ENCODE results near the gene SCLY. TPM values are rescaled to one million over a fixed set of nuclear protein-coding genes. Genes with fewer than 3 reads are reported as not detected.
"Not testable (repeated sequence)": the region's sequence is repeated elsewhere in the genome, so short reads cannot be mapped to it uniquely, and the experiment has no call there.

SCLY gene
- total RNA-seq, 1 experiment from 2014 or later = 20.5 TPM

DNA sequence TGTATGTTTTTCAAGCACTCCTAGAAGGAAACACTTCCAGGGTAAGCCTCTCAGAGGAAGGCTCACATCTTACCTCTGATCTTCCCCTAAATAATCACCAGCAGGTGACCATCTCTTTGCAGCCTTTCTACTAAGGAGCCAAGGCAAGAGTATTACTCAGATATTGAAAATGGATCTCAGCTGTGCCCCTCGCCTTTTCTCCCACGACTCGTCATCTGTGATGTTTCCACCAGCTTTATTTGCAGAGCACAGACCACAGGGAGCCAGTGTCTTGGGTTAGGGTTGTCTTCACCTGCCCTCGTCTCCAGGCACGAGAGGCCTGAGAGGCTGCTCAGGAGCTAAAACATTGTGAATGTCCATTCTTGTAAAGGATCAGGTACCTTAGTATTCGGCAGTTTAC lies 16.9 kb upstream of the SCLY start:
- no peaks in the 10 kb centered on the region for H3K4me1 ChIP-seq (ENCODE audit: low read length)
- no peak overlapping the region for H2AFZ ChIP-seq (ENCODE audit: low read length)
- no peak overlapping the region for H3K4me3 ChIP-seq (ENCODE audit: low read length)
- no peaks in the 10 kb centered on the region for H3K9me2 ChIP-seq (replicated peaks; ENCODE audit: insufficient read depth, low read length)
- no peaks in the 10 kb centered on the region for H3K9me3 ChIP-seq (ENCODE audit: low read length)
- H3K27me3 ChIP-seq (ENCODE audit: low read length) = no peaks in the 10 kb centered on the region
- H3K27ac ChIP-seq (ENCODE audit: low read length) = no peak overlapping the region
- H3K36me3 ChIP-seq (ENCODE audit: insufficient read depth, low read length) = no peaks in the 10 kb centered on the region; the same call in 1 of the 2 replicates
- H3K79me2 ChIP-seq (ENCODE audit: low read length) = no peaks in the 10 kb centered on the region
- H3K4me2 ChIP-seq (ENCODE audit: low read depth, low read length, poor library complexity, severe bottlenecking) = no peak overlapping the region
- DNase-seq = no peak
- H3K9ac ChIP-seq (ENCODE audit: low read length) = no peak overlapping the region
- no peaks in the 10 kb centered on the region for H4K20me1 ChIP-seq (ENCODE audit: insufficient read depth, low read depth, low read length)

DNA sequence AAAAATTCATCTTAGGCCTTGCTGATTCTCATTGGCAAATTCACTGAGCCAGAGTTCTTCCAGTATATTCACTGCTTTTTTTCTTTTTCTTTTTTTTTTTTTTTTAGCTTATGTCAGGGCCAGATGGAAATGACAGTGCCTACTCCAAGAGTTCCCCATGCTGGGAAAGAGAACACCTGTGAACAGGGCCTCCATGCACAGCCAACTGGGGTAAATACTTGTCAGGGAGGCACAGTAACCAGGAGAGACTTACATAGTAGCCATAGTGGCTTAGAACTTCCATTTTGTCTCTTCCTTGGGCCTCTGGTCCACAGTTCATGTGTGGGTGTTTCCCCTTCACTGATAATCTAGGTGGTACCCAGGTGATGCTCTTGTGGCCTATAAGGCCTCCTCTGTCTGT lies 15.2 kb upstream of the SCLY start:
- H3K9ac ChIP-seq (ENCODE audit: low read length) = no peak overlapping the region
- H2AFZ ChIP-seq (ENCODE audit: low read length) = no peak overlapping the region
- no peak for DNase-seq
- no peak overlapping the region for H3K27ac ChIP-seq (ENCODE audit: low read length)
- no peaks in the 10 kb centered on the region for H4K20me1 ChIP-seq (ENCODE audit: insufficient read depth, low read depth, low read length)
- H3K9me3 ChIP-seq (ENCODE audit: low read length) = no peaks in the 10 kb centered on the region
- no peak overlapping the region for H3K4me2 ChIP-seq (ENCODE audit: low read depth, low read length, poor library complexity, severe bottlenecking)
- no peaks in the 10 kb centered on the region for H3K79me2 ChIP-seq (ENCODE audit: low read length)
- no peaks in the 10 kb centered on the region for H3K9me2 ChIP-seq (replicated peaks; ENCODE audit: insufficient read depth, low read length)
- no peaks in the 10 kb centered on the region; the same call in 1 of the 2 replicates for H3K36me3 ChIP-seq (ENCODE audit: insufficient read depth, low read length)
- H3K4me3 ChIP-seq (ENCODE audit: low read length) = no peak overlapping the region
- H3K4me1 ChIP-seq (ENCODE audit: low read length) = no peaks in the 10 kb centered on the region
- no peaks in the 10 kb centered on the region for H3K27me3 ChIP-seq (ENCODE audit: low read length)

DNA sequence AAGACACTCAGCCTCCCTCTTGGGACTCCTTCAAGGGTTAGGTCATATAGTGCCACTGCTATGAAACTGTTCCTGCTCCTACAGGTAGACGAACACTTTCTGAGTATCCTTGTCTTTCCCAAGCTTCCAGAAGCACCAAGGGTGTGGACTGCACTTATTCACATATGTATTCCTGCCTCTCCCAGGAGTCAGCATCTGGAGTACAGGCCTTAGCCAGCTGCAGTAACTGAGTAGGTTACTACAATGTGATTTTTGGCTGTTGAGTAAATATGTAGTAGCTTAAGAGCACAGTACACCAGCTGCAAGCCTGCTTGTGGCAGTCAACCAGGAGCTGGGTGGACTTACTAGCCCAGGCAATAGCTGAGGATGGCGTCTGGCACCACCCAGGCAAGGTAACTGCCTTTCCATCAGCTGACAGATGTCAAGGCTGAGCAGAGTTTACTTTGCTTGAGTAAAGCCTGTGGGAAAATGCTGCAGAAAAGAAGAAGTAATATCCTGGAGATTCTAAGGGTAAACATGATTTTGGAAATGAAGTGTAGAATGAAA lies 14.0 kb upstream of the SCLY start:
- Histone ChIP-seq H3K9me3 (ENCODE audit: low read length) (no peaks in the 10 kb centered on the region), H3K4me1 (ENCODE audit: low read length) (no peaks in the 10 kb centered on the region), H3K9me2 (replicated peaks; ENCODE audit: insufficient read depth, low read length) (no peaks in the 10 kb centered on the region), H3K9ac (ENCODE audit: low read length) (no peak overlapping the region), H3K27ac (ENCODE audit: low read length) (no peak overlapping the region), H3K4me3 (ENCODE audit: low read length) (no peak overlapping the region), H3K27me3 (ENCODE audit: low read length) (no peaks in the 10 kb centered on the region), H2AFZ (ENCODE audit: low read length) (no peak overlapping the region), H3K36me3 (ENCODE audit: insufficient read depth, low read length) (no peaks in the 10 kb centered on the region; the same call in 1 of the 2 replicates), H3K79me2 (ENCODE audit: low read length) (no peaks in the 10 kb centered on the region), H4K20me1 (ENCODE audit: insufficient read depth, low read depth, low read length) (no peaks in the 10 kb centered on the region), H3K4me2 (ENCODE audit: low read depth, low read length, poor library complexity, severe bottlenecking) (no peak overlapping the region)
- DNase-seq = no peak

DNA sequence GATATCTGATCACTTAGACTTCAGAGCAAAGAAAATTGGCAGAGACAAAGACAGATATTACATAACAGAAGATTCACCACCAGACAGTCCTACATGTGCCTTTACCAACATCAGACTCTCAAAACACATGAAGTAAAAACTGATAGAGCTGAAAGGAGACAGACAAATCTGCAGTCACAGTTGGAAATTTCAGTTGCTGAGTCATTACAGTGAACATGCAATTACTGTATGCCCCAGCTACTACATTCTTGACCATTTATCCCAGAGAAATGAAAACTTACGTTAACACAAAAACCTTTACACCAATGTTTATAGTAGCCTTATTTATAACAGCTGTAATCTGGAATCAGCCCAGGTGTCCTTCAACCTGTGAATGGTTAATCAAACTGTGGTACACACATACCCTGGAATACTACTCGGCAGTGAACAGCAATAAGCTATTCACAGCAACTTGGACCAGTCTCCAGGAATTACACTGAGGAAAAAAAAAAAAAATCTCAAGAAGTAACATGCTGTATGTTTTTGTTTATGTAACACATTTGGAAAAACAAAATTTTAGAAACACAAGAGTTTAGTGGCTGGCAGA lies 7.5 kb upstream of the SCLY start:
- Histone ChIP-seq H3K4me3 (ENCODE audit: low read length) (no peak overlapping the region), H4K20me1 (ENCODE audit: insufficient read depth, low read depth, low read length) (no peaks in the 10 kb centered on the region), H3K36me3 (ENCODE audit: insufficient read depth, low read length) (no peaks in the 10 kb centered on the region), H3K4me1 (ENCODE audit: low read length) (no peaks in the 10 kb centered on the region), H3K4me2 (ENCODE audit: low read depth, low read length, poor library complexity, severe bottlenecking) (no peak overlapping the region), H3K79me2 (ENCODE audit: low read length) (no peaks in the 10 kb centered on the region), H3K9me3 (ENCODE audit: low read length) (no peaks in the 10 kb centered on the region), H3K9ac (ENCODE audit: low read length) (no peak overlapping the region), H3K9me2 (replicated peaks; ENCODE audit: insufficient read depth, low read length) (no peaks in the 10 kb centered on the region), H3K27ac (ENCODE audit: low read length) (no peak overlapping the region), H3K27me3 (ENCODE audit: low read length) (no peaks in the 10 kb centered on the region), H2AFZ (ENCODE audit: low read length) (no peak overlapping the region)
- no peak for DNase-seq

DNA sequence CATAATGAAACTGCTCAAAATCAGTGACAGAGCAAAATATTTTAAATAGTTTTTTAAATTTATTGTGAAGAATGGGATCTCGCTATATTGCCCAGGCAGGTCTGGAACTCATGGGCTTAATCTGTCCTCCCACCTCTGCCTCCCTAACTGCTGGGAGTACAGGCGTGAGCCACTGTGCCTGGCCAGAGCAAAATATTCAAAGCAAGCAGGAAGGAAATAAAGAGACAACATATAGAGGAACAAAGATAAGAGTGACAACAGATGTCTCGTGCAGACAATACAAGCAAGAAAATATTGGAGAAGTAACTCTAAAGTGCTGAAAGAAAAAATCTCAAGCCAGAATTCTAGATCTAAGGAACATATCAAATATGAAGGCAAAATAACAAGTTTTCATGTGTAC lies 5.0 kb upstream of the SCLY start:
- Histone ChIP-seq H2AFZ (ENCODE audit: low read length) (no peak overlapping the region), H3K36me3 (ENCODE audit: insufficient read depth, low read length) (no peaks in the 10 kb centered on the region), H3K27ac (ENCODE audit: low read length) (no peak overlapping the region), H3K9ac (ENCODE audit: low read length) (no peak overlapping the region), H3K4me1 (ENCODE audit: low read length) (peaks cover 8% of the 10 kb centered on the region), H3K4me2 (ENCODE audit: low read depth, low read length, poor library complexity, severe bottlenecking) (no peak overlapping the region), H3K9me2 (replicated peaks; ENCODE audit: insufficient read depth, low read length) (no peaks in the 10 kb centered on the region), H3K79me2 (ENCODE audit: low read length) (peaks cover 6% of the 10 kb centered on the region; the same call in 1 of the 2 replicates), H3K4me3 (ENCODE audit: low read length) (no peak overlapping the region), H4K20me1 (ENCODE audit: insufficient read depth, low read depth, low read length) (no peaks in the 10 kb centered on the region), H3K27me3 (ENCODE audit: low read length) (no peaks in the 10 kb centered on the region), H3K9me3 (ENCODE audit: low read length) (no peaks in the 10 kb centered on the region)
- no peak for DNase-seq

DNA sequence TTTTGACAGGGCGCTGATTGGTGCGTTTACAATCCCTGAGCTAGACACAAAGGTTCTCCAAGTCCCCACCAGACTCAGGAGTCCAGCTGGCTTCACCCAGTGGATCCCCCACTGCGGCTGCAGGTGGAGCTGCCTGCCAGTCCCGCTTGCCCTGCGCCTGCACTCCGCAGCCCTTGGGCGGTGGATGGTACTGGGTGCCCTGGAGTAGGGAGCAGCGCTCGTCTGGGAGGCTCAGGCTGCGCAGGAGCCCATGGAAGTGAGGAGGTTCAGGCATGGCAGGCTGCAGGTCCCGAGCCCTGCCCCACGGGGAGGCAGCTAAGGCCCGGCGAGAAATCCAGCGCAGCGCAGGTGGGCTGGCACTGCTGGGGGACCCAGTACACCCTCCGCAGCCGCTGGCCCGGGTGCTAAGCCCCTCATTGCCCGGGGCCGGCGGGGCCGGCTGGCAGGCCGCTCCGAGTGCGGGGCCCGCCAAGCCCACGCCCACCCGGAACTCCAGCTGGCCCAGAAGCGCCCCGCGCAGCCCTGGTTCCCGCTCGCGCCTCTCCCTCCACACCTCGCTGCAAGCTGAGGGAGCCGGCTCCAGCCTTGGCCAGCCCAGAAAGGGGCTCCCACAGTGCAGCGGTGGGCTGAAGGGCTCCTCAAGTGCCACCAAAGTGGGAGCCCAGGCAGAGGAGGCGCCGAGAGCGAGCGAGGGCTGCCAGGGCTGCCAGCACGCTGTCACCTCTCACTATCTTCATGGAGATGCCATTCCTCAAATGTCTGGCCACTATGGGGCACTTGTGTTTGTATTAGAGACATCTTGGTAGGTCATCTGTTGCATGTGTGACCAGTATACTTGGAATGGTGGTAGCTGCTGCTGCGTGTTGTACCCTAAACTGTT lies 2.9 kb upstream of the SCLY start:
- H3K36me3 ChIP-seq (ENCODE audit: insufficient read depth, low read length); H3K4me2 ChIP-seq (ENCODE audit: low read depth, low read length, poor library complexity, severe bottlenecking): not testable (repeated sequence)

DNA sequence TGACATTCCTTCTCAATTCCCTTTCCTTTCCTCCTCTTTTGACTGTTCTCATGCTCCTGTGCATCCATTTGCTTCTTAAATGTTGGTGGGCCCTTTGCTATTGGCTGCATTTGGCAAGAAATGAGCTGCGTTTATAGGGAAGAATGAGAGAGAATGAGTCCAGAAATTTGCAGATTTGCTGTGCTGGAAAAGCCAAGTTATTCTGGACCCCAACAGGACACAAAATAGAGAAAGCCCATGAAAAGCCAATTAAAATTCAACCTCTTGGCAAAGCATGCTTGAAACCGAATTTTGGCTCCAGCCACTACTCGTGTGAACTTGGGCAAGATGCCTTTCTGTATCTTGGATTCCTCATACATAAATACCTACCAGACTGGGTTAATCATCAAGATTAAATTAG lies 1.3 kb upstream of the SCLY start:
- Histone ChIP-seq H3K4me3 (ENCODE audit: low read length) (peak overlapping the region; percentile 100), H3K4me1 (ENCODE audit: low read length) (peaks cover 21% of the 10 kb centered on the region), H3K9me3 (ENCODE audit: low read length) (no peaks in the 10 kb centered on the region), H3K79me2 (ENCODE audit: low read length) (peaks cover 41% of the 10 kb centered on the region), H2AFZ (ENCODE audit: low read length) (no peak overlapping the region), H3K9me2 (replicated peaks; ENCODE audit: insufficient read depth, low read length) (no peaks in the 10 kb centered on the region), H3K36me3 (ENCODE audit: insufficient read depth, low read length) (peaks cover 7% of the 10 kb centered on the region; the same call in 1 of the 2 replicates), H3K9ac (ENCODE audit: low read length) (peak overlapping the region; percentile 100), H3K27me3 (ENCODE audit: low read length) (no peaks in the 10 kb centered on the region), H4K20me1 (ENCODE audit: insufficient read depth, low read depth, low read length) (no peaks in the 10 kb centered on the region), H3K27ac (ENCODE audit: low read length) (no peak overlapping the region), H3K4me2 (ENCODE audit: low read depth, low read length, poor library complexity, severe bottlenecking) (peak overlapping the region; percentile 77)
- no peak for DNase-seq

More for the DNA sequence above, 2.9 kb upstream of the SCLY start:
- not testable (repeated sequence) for H2AFZ ChIP-seq (ENCODE audit: low read length); H3K4me3 ChIP-seq (ENCODE audit: low read length); H4K20me1 ChIP-seq (ENCODE audit: insufficient read depth, low read depth, low read length); H3K9ac ChIP-seq (ENCODE audit: low read length); H3K9me3 ChIP-seq (ENCODE audit: low read length); H3K27ac ChIP-seq (ENCODE audit: low read length); H3K27me3 ChIP-seq (ENCODE audit: low read length); H3K9me2 ChIP-seq (replicated peaks; ENCODE audit: insufficient read depth, low read length)
- DNase-seq = peak; percentile 48
- Histone ChIP-seq H3K4me1 (ENCODE audit: low read length) (peaks cover 21% of the 10 kb centered on the region), H3K79me2 (ENCODE audit: low read length) (peaks cover 25% of the 10 kb centered on the region)

DNA sequence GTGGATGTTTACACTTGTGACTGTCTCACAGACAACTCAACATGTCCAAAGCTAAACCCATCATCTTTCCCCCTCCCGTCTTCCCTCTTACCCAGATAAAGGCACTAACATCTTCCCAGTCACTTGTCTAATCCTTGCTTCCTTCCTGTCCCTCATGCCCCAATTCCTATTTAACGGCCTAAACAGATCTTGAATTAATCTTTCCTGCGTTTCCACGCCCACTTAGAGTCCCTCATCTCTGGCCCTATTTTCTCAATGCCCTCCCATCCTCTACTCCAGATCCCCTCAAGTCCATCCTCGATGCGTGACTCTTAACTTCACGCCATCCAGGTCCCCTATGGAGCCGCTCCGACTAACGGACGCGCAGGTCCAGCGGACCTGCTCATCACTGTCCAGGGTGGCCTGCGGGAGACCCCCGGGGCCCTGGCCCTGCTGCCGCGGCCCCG lies 682 bp upstream of the SCLY start:
- DNase-seq = no peak
- Histone ChIP-seq H3K9me3 (ENCODE audit: low read length) (no peaks in the 10 kb centered on the region), H3K4me2 (ENCODE audit: low read depth, low read length, poor library complexity, severe bottlenecking) (peak overlapping the region; percentile 77)

More for the DNA sequence above, 682 bp upstream of the SCLY start:
- H3K27me3 ChIP-seq (ENCODE audit: low read length) = no peaks in the 10 kb centered on the region
- H3K79me2 ChIP-seq (ENCODE audit: low read length) = peaks cover 47% of the 10 kb centered on the region
- peaks cover 21% of the 10 kb centered on the region for H3K4me1 ChIP-seq (ENCODE audit: low read length)
- H3K4me3 ChIP-seq (ENCODE audit: low read length) = peak overlapping the region; percentile 100
- no peaks in the 10 kb centered on the region for H4K20me1 ChIP-seq (ENCODE audit: insufficient read depth, low read depth, low read length)
- peak overlapping the region; percentile 51; the same call in 1 of the 2 replicates for H3K27ac ChIP-seq (ENCODE audit: low read length)
- H2AFZ ChIP-seq (ENCODE audit: low read length) = peak overlapping the region; percentile 83; the same call in 1 of the 2 replicates
- peak overlapping the region; percentile 100 for H3K9ac ChIP-seq (ENCODE audit: low read length)
- H3K9me2 ChIP-seq (replicated peaks; ENCODE audit: insufficient read depth, low read length) = no peaks in the 10 kb centered on the region
- H3K36me3 ChIP-seq (ENCODE audit: insufficient read depth, low read length) = peaks cover 13% of the 10 kb centered on the region

Data from Karpas-422 (cell line).